Measurements from ENCODE around the gene RFC5.

The RFC5 gene

DNA sequence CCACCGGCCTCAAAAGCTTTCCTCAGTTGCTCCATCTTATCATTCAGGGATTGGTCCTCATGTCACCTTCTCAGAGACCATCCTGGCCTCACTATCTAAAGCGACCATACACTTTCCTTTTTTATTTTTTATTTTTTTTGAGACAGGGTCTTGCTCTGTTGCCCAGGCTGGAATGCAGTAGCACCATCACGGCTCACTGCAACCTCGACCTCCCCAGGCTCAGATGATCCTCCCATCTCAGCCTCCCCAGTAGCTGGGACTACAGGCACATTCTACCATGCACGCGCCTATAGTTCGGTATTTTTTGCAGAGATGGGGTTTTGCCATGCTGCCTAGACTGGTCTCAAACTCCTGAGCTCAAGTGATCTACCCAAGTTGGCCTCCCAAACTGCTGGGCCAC lies 41.7 kb downstream of the RFC5 start:
- Histone ChIP-seq H3K4me1 (ENCODE audit: control insufficient read depth, insufficient read depth, low read length) (0 out of 2 replicates have a peak, but pooled peaks cover 3% of the 10 kb centered on the region), H3K36me3 (ENCODE audit: control insufficient read depth in 2 of 2, insufficient read depth in 1 of 2, low read length in 2 of 2) (no peaks in the 10 kb centered on the region; a peak in 1 of 3 replicates), H3K27ac (ENCODE audit: extremely low read depth, low read depth, low read length) (no peak overlapping the region), H3K4me3 (ENCODE audit: low read depth, low read length) (no peak overlapping the region), H3K9me3 (ENCODE audit: control insufficient read depth, insufficient read depth, low read depth, low read length) (no peaks in the 10 kb centered on the region)
- ChIA-PET CTCF (interaction anchor here (0.5 to 1.0 kb wide), 2 partner anchors 9 to 201 kb away, joined by 3 to 4 read pairs; no protein-coding TSS in a partner anchor), POLR2A (no interaction called here)
- TF ChIP-seq ZNF121 (tag by site-specific recombination; IDR thresholded peaks at IDR 0.05) (peak; percentile 80), ZBTB20 (tag by site-specific recombination; IDR thresholded peaks at IDR 0.05) (no peak), ZNF23 (tag by site-specific recombination; IDR thresholded peaks at IDR 0.05; ENCODE audit: borderline replicate concordance) (no peak)

DNA sequence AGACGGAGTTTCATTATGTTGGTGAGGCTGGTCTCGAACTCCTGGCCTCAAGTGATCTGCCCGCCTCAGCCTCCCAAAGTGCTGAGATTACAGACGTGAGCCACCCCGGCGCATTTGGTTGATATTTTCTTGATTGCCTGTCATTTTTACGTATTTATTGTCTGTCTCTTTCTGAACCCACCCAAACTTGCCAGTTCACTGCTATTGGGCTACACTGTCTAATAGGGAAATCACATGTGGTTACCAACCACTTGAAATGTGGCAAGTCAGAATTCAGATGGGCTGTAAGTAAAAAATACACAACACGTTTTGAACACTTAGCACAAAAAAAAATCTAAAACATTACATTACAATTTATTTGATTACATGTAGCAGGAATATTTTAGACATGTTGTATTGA lies 42.4 kb downstream of the RFC5 start:
- Histone ChIP-seq H3K27ac (ENCODE audit: extremely low read depth, low read depth, low read length) (no peak overlapping the region), H3K9me3 (ENCODE audit: control insufficient read depth, insufficient read depth, low read depth, low read length) (no peaks in the 10 kb centered on the region), H3K4me1 (ENCODE audit: control insufficient read depth, insufficient read depth, low read length) (0 out of 2 replicates have a peak, but pooled peaks cover 3% of the 10 kb centered on the region), H3K4me3 (ENCODE audit: low read depth, low read length) (no peak overlapping the region), H3K36me3 (ENCODE audit: control insufficient read depth in 2 of 2, insufficient read depth in 1 of 2, low read length in 2 of 2) (no peaks in the 10 kb centered on the region; a peak in 1 of 3 replicates)
- ChIA-PET CTCF (interaction anchor here (0.6 to 1.0 kb wide), 4 partner anchors 45 to 939 kb away, joined by 3 read pairs; no protein-coding TSS in a partner anchor), POLR2A (interaction anchor here (0.5 kb wide), 1 partner anchor 319 kb away, joined by 3 read pairs; no protein-coding TSS in a partner anchor)
- TF ChIP-seq ZNF548 (tag by site-specific recombination; IDR thresholded peaks at IDR 0.05) (no peak), ZNF174 (tag by site-specific recombination; IDR thresholded peaks at IDR 0.05) (no peak), KLF10 (tag by site-specific recombination; IDR thresholded peaks at IDR 0.05) (no peak), HOXA7 (CRISPR knock-in tag; IDR thresholded peaks at IDR 0.05; ENCODE audit: borderline replicate concordance) (no peak), ZNF560 (tag by site-specific recombination; IDR thresholded peaks at IDR 0.05; ENCODE audit: borderline replicate concordance) (no peak), ZNF544 (tag by site-specific recombination; IDR thresholded peaks at IDR 0.05) (no peak), ZBTB21 (tag by site-specific recombination; IDR thresholded peaks at IDR 0.05) (no peak), ZNF366 (tag by site-specific recombination; conservative IDR thresholded peaks at IDR 0.05) (no peak), ZNF223 (tag by site-specific recombination; IDR thresholded peaks at IDR 0.05) (no peak), ZNF701 (tag by site-specific recombination; IDR thresholded peaks at IDR 0.05) (no peak), ZNF48 (tag by site-specific recombination; IDR thresholded peaks at IDR 0.05) (no peak), ZNF133 (tag by site-specific recombination; IDR thresholded peaks at IDR 0.05) (no peak), OSR2 (tag by site-specific recombination; IDR thresholded peaks at IDR 0.05) (no peak)
- TF ChIP-seq, protein P1, sequence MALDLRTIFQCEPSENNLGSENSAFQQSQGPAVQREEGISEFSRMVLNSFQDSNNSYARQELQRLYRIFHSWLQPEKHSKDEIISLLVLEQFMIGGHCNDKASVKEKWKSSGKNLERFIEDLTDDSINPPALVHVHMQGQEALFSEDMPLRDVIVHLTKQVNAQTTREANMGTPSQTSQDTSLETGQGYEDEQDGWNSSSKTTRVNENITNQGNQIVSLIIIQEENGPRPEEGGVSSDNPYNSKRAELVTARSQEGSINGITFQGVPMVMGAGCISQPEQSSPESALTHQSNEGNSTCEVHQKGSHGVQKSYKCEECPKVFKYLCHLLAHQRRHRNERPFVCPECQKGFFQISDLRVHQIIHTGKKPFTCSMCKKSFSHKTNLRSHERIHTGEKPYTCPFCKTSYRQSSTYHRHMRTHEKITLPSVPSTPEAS (tag by site-specific recombination; IDR thresholded peaks at IDR 0.05): no peak
- TF ChIP-seq, protein P2, sequence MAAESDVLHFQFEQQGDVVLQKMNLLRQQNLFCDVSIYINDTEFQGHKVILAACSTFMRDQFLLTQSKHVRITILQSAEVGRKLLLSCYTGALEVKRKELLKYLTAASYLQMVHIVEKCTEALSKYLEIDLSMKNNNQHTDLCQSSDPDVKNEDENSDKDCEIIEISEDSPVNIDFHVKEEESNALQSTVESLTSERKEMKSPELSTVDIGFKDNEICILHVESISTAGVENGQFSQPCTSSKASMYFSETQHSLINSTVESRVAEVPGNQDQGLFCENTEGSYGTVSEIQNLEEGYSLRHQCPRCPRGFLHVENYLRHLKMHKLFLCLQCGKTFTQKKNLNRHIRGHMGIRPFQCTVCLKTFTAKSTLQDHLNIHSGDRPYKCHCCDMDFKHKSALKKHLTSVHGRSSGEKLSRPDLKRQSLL (tag by site-specific recombination; IDR thresholded peaks at IDR 0.05): no peak
- TF ChIP-seq, protein P3, sequence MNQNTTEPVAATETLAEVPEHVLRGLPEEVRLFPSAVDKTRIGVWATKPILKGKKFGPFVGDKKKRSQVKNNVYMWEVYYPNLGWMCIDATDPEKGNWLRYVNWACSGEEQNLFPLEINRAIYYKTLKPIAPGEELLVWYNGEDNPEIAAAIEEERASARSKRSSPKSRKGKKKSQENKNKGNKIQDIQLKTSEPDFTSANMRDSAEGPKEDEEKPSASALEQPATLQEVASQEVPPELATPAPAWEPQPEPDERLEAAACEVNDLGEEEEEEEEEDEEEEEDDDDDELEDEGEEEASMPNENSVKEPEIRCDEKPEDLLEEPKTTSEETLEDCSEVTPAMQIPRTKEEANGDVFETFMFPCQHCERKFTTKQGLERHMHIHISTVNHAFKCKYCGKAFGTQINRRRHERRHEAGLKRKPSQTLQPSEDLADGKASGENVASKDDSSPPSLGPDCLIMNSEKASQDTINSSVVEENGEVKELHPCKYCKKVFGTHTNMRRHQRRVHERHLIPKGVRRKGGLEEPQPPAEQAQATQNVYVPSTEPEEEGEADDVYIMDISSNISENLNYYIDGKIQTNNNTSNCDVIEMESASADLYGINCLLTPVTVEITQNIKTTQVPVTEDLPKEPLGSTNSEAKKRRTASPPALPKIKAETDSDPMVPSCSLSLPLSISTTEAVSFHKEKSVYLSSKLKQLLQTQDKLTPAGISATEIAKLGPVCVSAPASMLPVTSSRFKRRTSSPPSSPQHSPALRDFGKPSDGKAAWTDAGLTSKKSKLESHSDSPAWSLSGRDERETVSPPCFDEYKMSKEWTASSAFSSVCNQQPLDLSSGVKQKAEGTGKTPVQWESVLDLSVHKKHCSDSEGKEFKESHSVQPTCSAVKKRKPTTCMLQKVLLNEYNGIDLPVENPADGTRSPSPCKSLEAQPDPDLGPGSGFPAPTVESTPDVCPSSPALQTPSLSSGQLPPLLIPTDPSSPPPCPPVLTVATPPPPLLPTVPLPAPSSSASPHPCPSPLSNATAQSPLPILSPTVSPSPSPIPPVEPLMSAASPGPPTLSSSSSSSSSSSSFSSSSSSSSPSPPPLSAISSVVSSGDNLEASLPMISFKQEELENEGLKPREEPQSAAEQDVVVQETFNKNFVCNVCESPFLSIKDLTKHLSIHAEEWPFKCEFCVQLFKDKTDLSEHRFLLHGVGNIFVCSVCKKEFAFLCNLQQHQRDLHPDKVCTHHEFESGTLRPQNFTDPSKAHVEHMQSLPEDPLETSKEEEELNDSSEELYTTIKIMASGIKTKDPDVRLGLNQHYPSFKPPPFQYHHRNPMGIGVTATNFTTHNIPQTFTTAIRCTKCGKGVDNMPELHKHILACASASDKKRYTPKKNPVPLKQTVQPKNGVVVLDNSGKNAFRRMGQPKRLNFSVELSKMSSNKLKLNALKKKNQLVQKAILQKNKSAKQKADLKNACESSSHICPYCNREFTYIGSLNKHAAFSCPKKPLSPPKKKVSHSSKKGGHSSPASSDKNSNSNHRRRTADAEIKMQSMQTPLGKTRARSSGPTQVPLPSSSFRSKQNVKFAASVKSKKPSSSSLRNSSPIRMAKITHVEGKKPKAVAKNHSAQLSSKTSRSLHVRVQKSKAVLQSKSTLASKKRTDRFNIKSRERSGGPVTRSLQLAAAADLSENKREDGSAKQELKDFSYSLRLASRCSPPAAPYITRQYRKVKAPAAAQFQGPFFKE (tag by site-specific recombination; IDR thresholded peaks at IDR 0.05; ENCODE audit: borderline replicate concordance): no peak
